ENCODE data around the gene BTBD9. TPM values are rescaled to one million over a fixed set of nuclear protein-coding genes. Genes with fewer than 3 reads are reported as not detected.

BTBD9 gene
- total RNA-seq, 2 donors from 2014 or later: 30.1 to 45.8 TPM

GRCh38 chr6:38423746-38424145, 216.0 kb downstream of the BTBD9 start:
- DNase-seq (ENCODE audit: low spot score) (no peak), ATAC-seq (ENCODE audit: insufficient number of reproducible peaks, low FRiP score, low read depth) (no peak)
- no peak overlapping the region for H3K27ac ChIP-seq
- no peaks in the 10 kb centered on the region for H3K9me3 ChIP-seq
- H3K4me1 ChIP-seq (ENCODE audit: control insufficient read depth in 1 of 2, low read depth in 2 of 2): no peaks in the 10 kb centered on the region
- H3K4me3 ChIP-seq: no peak overlapping the region
- H3K27me3 ChIP-seq (replicated peaks; ENCODE audit: insufficient read depth): no peaks in the 10 kb centered on the region
- no peak for TF ChIP-seq CTCF (IDR thresholded peaks at IDR 0.05)
- no peaks in the 10 kb centered on the region for H3K36me3 ChIP-seq

- no peak overlapping the region for H3K4me3 ChIP-seq
- DNase-seq (ENCODE audit: low spot score) (no peak), ATAC-seq (ENCODE audit: insufficient number of reproducible peaks, low FRiP score, low read depth) (no peak)
- H3K4me1 ChIP-seq (ENCODE audit: control insufficient read depth in 1 of 2, low read depth in 2 of 2): no peaks in the 10 kb centered on the region
- H3K36me3 ChIP-seq: no peaks in the 10 kb centered on the region
- H3K9me3 ChIP-seq: no peaks in the 10 kb centered on the region
- H3K27ac ChIP-seq: no peak overlapping the region
- TF ChIP-seq CTCF (IDR thresholded peaks at IDR 0.05): no peak
- H3K27me3 ChIP-seq (replicated peaks; ENCODE audit: insufficient read depth): no peaks in the 10 kb centered on the region
These were observed 219.5 kb downstream of the BTBD9 start for GRCh38 chr6:38420207-38420606.

GRCh38 chr6:38417521-38417920, 222.2 kb downstream of the BTBD9 start:
- no peaks in the 10 kb centered on the region for H3K9me3 ChIP-seq
- no peaks in the 10 kb centered on the region for H3K4me1 ChIP-seq (ENCODE audit: control insufficient read depth in 1 of 2, low read depth in 2 of 2)
- H3K4me3 ChIP-seq: no peak overlapping the region
- ATAC-seq (ENCODE audit: insufficient number of reproducible peaks, low FRiP score, low read depth) (no peak), DNase-seq (ENCODE audit: low spot score) (no peak)
- H3K27me3 ChIP-seq (replicated peaks; ENCODE audit: insufficient read depth): no peaks in the 10 kb centered on the region
- no peak for TF ChIP-seq CTCF (IDR thresholded peaks at IDR 0.05)
- H3K36me3 ChIP-seq: no peaks in the 10 kb centered on the region
- no peak overlapping the region for H3K27ac ChIP-seq

GRCh38 chr6:38415231-38416005, 224.3 kb downstream of the BTBD9 start:
- ATAC-seq (ENCODE audit: insufficient number of reproducible peaks, low FRiP score, low read depth) (no peak), DNase-seq (ENCODE audit: low spot score) (no peak)
- Histone ChIP-seq H3K27ac (no peak overlapping the region), H3K27me3 (replicated peaks; ENCODE audit: insufficient read depth) (no peaks in the 10 kb centered on the region), H3K9me3 (no peaks in the 10 kb centered on the region), H3K4me3 (no peak overlapping the region), H3K36me3 (no peaks in the 10 kb centered on the region), H3K4me1 (ENCODE audit: control insufficient read depth in 1 of 2, low read depth in 2 of 2) (no peaks in the 10 kb centered on the region)
- no peak for TF ChIP-seq CTCF (IDR thresholded peaks at IDR 0.05)

GRCh38 chr6:38413102-38413800, 226.5 kb downstream of the BTBD9 start:
- Histone ChIP-seq H3K9me3 (no peaks in the 10 kb centered on the region), H3K4me1 (ENCODE audit: control insufficient read depth in 1 of 2, low read depth in 2 of 2) (no peaks in the 10 kb centered on the region), H3K36me3 (no peaks in the 10 kb centered on the region), H3K27me3 (replicated peaks; ENCODE audit: insufficient read depth) (no peaks in the 10 kb centered on the region), H3K27ac (no peak overlapping the region), H3K4me3 (no peak overlapping the region)
- ATAC-seq (ENCODE audit: insufficient number of reproducible peaks, low FRiP score, low read depth): no peak
- no peak for DNase-seq (ENCODE audit: low spot score)
- no peak for TF ChIP-seq CTCF (IDR thresholded peaks at IDR 0.05)

Data from thoracic aorta (tissue), 2 donors.